GM21825 (cell line): ENCODE measurements around the gene TXNDC12.
"Not testable (repeated sequence)": the region's sequence is repeated elsewhere in the genome, so short reads cannot be mapped to it uniquely, and the experiment has no call there.

Source experiments
- ATAC-seq: cut with Tn5 transposase; IDR thresholded peaks from one replicate; pipeline ENCODE4 v1.9.1; 2021; ENCODE audit warnings: mild to moderate bottlenecking, moderate library complexity; ENCODE audit not compliant: unreplicated experiment

TXNDC12 gene

DNA sequence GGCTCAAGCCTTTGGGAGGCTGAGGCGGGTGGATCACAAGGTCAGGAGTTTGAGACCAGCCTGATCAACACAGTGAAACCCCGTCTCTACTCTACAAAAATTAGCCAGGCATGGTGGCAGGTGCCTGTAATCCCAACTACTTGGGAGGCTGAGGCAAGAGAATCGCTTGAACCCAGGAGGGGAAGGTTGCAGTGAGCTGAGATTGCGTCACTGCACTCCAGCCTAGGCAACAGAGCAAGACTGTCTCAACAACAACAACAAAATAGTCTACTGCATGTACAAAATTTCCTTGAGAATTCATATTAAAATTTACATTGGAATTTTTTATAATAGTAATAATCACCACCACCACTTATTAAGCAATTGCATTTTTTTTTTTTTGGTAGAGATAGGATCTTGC is 5.7 kb downstream of the TXNDC12 start:
- ATAC-seq: not testable (repeated sequence)

DNA sequence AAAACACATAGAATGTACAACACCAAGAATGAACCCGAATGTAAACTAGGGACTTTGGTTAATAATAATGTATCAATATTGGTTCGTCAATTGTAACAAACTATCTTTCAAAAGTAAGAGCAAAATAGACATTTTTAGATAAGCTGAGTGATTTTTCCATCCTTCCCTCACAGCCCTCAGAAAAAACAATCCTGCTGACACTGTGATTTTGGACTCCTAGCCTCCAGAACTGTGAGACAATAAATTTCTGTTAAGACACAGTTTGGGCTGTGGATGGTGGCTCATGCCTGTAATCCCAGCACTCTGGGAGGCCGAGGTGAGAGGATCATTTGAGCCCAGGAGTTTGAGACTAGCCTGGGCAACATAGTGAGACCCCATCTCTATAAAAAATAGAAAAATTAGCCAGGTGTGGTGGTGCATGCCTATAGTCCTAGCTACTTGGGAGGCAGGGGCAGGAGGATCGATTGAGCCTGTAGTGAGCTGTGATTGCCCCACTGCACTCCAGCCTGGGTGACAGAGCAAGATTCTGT is 9.3 kb downstream of the TXNDC12 start:
- not testable (repeated sequence) for ATAC-seq

DNA sequence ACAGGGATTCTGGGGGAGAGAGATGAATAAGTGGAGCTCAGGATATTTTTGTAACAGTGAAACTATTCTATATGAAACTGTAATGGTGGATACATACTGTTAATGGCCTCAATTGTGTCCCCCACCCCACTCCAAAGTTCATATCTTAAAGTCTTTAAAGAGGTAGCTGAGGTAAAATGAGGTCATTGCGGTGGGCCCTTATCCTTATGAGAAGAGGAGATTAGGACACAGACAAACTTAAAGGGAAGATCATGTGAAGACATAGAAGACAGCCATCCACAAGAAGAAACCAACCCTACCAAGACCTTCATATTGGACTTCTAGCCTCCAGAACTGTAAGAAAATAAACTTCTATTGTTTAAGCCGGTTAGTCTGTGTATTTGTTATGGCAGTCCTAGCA is 9.8 kb downstream of the TXNDC12 start:
- ATAC-seq: no peak

DNA sequence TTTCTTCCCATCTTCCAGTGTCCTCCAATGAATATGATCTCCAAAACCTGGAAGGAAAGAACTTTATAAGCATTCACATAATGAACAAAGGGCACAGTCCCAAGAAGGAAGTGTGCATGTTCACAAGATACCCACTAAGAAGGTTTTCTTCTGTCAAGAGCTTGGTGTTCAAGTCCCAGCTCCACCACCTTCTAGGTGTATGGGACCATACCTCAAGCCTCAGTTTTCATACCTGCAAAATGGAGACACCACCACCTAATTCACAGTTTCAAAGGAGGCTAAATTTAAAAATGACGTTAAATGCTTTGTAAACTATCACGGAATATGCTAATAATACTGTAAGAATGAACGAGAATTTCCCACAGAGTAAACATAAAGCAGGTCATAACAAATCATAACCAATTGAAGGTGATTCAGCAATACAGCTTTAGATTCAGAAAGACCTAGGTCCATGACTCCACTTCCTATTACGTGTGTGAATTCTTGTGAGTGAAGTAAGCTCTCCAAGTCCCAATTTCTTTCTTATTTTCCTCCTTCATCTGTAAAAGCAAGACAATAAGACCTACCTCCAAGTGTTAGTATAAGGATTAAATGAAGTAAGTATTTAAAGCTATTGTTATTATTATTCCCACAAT is 13.3 kb downstream of the TXNDC12 start:
- ATAC-seq: no peak

DNA sequence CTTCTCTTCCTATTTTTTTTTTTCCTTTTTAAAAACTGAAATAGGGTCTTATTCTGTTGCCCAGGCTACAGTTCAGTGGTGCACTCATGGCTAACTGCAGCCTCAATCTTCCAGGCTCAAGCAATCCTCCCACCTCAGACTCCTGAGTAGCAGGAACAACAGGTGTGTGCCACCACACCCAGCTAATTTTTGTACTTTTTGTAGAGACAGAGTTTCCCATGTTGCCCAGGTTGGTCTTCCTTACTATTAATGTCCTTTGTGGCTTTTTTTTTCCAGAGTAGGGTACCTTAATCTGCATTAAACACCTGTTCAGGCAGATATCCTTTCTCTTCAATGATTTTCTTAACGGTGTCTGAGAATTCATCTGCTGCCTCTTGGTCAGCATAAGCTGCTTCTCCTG is 17.1 kb downstream of the TXNDC12 start:
- ATAC-seq: no peak

DNA sequence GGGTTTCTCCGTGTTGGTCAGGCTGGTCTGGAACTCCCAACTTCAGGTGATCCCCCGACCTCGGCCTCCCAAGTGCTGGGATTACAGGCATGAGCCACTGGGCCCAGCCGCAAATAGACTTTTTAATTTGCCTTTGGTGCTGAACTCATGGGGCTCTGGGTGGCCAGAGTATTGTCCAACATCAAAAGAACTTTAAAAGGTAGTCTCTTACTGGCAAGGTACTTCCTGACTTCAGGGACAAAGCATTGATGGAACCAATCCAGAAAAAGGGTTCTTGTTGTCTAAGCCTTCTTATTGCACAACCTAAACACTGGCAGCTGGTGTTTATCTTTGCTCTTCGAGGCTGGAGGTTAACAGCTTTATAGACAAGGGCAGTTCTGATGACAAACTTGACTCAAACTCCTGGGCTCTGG is 17.6 kb downstream of the TXNDC12 start:
- ATAC-seq: no peak

DNA sequence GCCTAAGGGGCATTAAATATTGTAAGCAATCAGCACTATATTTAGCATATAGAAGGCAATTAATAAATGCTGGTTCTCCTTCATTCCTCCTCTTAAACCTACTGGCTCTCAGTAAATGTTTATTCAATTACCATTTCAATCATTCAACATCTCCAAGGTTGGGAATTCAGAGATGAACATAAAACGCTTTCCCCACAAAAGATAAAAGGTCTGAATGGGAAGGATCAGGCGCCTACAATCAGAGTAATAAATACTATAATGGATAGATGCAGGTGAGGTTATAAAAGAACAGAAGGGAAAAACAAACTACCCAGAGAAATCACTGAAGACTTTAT is 21.0 kb downstream of the TXNDC12 start:
- no peak for ATAC-seq

DNA sequence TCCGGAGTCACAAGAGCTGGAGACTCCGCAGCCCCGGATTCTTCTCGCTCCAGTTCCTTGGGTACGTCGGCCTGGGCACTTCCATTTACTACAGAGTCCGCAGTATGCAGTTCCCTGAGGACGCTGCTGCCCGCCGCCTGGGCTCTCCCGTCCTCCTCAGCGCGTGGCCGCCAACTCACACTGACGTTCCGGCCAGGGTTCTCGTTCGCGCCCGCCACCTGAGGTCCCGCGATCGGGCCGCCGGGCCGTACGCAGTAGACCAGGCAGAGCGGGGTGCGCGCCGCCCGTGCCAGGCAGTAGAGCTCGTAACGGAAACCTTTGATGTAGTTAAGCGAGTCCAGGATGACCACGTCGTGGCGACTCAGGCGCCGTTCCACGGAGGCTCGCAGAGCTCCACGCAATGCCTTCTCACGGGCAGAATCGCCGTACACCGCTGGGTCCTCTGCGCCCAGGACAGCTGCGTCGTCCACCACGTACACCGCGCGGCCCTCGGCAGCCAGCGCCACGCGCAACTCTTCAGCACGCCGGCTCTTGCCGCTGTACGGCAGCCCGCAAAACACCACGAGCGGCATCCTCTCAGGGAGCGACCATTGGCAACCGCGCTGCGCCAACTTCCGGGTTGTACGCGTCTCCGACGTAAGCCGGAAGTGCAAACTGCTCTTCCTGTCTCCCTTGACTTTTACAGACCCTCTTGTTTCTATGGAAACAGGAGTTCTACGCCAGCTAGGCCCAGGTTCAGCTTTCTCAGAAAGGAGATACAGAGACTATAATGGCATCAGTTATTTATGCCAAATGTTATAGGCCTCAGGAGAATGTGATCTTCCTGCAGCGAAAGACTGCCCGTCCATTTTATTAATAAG is 21.6 kb downstream of the TXNDC12 start, which contains the start of gene KTI12:
KTI12 (minus strand) TSS at position 621 of the 860 bp plus-strand sequence; CDS start at position 572, 49 bp downstream.
- peak; percentile 80 for ATAC-seq

DNA sequence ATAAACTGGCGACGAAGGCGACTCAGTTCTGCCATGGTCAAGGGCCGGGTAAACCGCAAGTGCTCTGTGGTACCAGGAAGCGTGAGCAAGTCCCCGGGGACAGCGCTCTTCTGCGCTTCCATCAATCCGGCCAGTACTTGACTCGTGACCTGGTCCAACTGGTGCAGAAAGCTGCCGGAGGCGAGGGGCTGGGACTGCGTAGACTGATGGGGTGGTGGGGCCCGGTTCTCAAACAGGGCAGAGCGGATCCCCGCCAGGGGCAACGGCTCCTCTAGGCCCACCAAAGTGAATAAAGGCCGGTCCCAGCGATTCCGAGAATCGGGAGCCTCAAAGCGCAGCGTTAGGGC is 22.2 kb downstream of the TXNDC12 start:
- ATAC-seq: peak; percentile 36

DNA sequence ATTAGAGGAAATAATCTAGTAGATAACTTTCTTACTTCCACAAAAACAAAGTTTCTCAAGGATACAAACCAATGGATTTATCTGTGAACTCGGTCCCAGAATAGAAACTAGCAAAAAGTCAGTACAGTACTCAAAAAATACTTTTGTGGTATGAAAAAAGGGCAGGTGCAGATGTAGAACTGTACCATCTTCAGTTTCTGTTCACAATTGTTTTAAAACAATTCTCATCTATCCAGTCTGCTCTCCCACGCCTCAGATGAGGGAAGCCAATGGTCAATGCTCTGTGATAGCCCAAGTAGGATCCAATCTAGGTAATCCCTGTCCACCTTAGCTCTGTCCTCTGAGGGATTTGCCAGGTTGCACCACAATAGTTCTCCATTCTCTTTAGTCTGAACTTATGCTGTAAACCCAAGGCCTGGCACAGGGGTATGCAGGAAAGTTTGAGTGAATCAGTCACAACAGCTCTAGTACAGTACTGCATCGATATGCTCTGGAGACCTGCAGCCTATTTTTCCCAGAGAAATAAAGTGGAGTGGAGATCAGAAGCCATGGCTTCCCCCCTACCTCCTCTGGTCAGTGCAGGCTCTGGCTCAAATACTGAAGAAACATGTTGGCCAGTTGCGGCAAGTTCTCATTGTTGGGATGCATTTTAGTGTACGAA is 22.7 kb downstream of the TXNDC12 start:
- peak; percentile 35 for ATAC-seq

DNA sequence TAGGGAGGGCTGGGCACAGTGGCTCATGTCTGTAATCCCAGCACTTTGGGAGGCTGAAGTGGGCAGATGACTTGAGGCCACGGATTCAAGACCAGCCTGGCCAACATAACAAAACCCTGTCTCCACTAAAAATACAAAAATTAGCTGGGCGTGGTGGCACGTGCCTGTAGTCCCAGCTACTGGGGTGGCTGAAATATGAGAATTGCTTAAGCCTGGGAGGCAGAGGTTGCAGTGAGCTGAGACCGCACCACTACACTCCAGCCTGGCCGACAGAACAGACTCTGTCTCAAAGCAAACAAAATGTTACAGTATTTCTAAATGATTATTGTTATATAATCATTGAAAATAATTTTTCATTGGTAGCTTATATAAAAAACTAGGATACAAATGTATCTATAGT is 26.2 kb downstream of the TXNDC12 start:
- not testable (repeated sequence) for ATAC-seq

DNA sequence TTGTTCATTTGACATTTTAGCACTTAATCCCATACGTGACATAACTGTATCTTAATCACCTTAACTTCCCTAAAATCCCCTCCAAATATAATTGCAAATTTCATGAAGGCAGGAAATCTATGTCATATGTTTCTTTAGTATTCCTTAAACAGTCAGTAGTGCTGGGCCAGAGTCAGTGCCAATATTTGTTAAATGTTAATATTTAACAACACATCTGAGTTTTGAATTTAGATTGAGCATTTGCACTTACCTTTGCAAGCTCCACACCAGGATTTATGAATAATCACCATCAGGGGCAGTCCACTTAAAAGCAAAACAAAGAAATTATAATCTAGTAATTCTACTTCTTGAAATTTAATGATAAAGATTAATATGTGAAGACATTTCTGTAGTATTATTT is 26.7 kb downstream of the TXNDC12 start:
- no peak for ATAC-seq

DNA sequence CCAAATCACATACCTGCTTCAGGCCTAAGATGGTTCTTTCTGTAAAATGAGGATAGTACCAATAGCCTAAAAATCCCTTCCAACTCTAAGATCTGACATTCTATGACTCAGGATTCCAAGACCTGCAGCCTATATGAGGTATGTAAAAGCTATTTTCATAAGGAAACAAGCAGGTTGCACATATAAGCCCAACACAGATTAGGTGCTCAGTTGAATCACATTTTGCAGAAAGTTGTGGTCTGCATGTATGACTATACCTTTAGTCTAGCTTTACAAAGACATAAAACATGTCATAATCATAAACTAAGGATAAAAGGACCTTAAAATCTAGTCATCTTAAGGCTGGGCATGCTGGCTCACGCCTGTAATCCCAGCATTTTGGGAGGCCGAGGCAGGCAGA is 28.7 kb downstream of the TXNDC12 start:
- ATAC-seq: no peak

DNA sequence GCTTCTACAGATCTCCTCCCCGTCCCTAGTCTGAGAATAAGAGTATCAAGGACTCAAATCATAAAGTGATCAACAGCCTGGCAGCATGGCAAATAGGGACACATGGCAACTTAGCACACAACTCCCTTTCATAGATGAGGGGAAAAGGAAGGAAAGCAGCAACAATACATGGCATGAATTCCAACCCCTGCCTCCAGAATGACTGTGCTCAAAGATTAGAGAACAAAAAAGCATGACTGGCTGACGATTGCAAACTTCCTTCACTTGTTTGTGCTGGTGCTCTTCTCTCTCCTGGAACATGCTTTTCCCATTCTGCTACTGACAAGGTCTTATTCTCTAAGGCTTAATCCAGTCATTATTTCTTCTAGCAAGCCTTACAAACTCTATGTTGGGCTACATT is 32.9 kb downstream of the TXNDC12 start:
- ATAC-seq: no peak

DNA sequence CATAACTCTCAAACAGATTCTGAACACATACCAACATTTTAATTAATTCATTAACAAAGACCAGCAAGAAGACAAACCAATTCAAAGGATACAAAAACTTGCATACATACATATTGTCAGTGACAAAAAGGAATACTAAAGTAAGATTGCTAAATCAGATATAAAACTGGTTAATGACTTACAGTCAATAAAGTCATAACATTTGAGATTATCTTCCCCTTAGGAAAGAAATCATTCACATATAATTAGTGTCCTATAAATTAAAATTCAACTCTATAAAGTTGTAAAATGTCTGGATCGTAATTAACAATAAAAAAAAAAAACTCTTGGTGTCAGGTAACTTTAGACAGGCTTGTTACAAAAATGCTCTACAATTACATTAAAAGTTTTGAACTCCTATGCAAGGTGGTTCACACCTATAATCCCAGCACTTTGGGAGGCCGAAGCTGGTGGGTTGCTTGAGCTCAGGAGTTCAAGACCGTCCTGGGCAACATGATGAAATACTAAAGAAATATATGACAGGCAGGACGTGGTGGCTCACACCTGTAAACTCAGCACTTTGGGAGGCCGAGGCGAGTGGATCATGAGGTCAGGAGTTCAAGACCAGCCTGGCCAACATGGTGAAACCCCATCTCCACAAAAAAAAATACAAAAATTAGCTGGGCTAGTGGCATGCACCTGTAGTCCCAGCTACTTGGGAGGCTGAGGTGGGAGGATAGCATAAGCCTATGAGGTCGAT is 46.8 kb downstream of the TXNDC12 start:
- no peak for ATAC-seq

DNA sequence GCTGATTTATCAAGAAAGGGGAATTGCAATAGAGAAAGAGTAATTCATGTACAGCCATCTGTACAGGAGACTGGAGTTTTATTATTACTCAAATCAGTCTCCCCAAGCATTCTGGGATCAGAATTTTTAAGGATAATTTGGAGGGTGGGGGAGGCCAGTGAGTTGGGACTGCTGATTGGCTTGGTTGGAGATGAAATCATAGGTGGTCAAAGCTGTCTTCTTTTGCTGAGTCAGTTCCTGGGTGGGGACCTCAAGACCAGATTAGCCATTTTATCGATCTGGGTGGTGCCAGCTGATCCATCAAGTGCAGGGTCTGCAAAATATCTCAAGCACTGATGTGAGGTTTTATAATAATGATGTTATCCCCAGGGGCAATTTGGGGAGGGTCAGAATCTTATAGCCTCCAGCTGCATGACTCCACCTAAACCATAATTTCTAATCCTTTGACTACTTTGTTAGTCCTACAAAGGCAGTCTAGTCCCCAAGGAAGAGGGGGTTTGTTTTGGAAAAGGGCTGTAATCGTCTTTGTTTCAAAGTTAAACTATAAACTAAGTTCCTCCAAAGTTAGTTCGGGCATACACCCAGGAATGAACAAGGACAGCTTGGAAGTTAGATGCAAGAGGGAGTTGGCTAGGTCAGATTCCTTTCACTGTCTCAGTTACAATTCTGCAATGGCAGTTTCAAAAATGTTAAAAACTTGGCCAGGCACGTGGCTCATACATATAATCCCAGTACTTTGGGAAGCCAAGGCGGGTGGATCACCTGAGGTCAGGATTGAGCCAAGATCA is 47.6 kb downstream of the TXNDC12 start:
- ATAC-seq: no peak

DNA sequence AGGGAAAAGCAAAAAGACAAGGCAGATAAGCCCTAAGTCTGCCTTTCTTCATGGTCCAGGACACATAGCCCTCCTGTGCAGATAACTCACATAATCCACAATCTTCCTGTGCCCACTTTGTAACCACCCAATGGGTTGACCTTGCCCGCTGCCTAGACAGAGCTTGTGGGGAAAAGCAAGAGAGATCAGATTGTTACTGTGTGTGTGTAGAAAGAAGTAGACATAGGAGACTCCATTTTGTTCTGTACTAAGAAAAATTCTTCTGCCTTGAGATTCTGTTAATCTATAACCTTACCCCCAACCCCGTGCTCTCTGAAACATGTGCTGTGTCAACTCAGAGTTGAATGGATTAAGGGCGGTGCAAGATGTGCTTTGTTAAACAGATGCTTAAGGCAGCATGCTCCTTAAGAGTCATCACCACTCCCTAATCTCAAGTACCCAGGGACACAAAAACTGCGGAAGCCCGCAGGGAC is 48.9 kb downstream of the TXNDC12 start:
- not testable (repeated sequence) for ATAC-seq

DNA sequence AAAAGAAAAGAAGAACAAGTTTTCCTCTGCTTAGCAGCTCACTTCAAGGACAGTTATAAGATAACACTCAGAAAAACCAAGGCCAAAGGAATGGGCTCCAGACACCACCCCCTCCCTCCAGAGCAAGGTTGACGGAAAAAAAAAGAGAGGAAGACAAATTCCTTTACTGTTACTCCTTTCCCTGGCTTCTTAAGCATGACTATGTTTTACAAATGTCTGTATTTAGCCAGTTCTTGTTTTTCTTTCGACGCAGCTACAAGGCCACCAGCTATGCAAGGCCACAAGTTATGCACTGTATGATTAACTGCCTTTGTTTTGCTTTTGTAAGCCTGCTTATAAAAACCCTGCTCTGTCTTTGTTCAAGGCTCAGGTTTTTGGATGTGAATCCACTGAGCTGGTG is 49.4 kb downstream of the TXNDC12 start:
- ATAC-seq: not testable (repeated sequence)

DNA sequence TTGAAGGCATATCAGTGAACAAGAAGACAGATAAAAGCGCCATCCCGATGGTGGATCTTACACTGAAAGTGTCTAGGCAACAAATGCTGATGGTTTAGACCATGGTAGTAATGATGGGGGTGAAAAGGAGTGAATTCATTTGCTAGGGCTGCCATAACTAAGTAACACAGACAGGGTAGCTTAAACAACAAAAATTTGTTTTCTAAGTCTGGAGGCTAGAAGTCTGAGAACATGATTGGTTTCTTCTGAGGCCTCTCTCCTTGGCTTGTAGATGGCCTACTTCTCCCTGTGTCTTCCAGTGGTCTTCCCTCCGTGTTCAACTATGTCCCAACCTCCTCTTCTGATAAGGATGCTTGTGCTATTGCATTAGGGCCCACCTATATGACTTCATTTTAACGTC is 51.1 kb downstream of the TXNDC12 start:
- no peak for ATAC-seq
